IMR-90 (cell line): ENCODE data around the gene MAPKAPK2. TPM values are rescaled to one million over a fixed set of nuclear protein-coding genes. Genes with fewer than 3 reads are reported as not detected.

Experiments
- ATAC-seq: fragments of 200-7000 bp; cut with Tn5 transposase; 2 replicates; pipeline ENCODE4 v1.9.1; 2020; ENCODE audit warnings: low read depth, mild to moderate bottlenecking, moderate library complexity
- BruUV-seq: library from RNA; stranded (reverse); fragments of 400-500 nt; replicated peaks from 2 replicates; lab custom pipeline; 2021; lab: Mats Ljungman, UMichigan
- CTCF ChIA-PET: fragments of 300-600 bp; formaldehyde crosslinking; extraction: SDS; loops from one replicate; lab custom pipeline; 2021; ENCODE audit warnings: antibody characterized with exemption; lab: Yijun Ruan, JAX
- POLR2A ChIA-PET: fragments of 300-600 bp; sonication (Branson Sonifier 250); formaldehyde crosslinking; loops from one replicate; lab custom pipeline; 2022; ENCODE audit warnings: antibody characterized with exemption; ENCODE audit not compliant: unreplicated experiment; lab: Charles Lee
- DNase-seq: peaks from one replicate; pipeline ENCODE4 v3.0.0; 2013
- H2AFZ ChIP-seq: replicated peaks from 2 replicates; pipeline ENCODE3; 2013; ENCODE audit warnings: low read length, mild to moderate bottlenecking; ENCODE audit not compliant: poor library complexity
- H2AK5ac ChIP-seq: 2 replicates; pipeline ENCODE4 v1.6.1; 2013; ENCODE audit warnings: low read depth, low read length, inconsistent platforms
- H2AK9ac ChIP-seq: replicated peaks from 2 replicates; pipeline ENCODE3; 2013; ENCODE audit warnings: mild to moderate bottlenecking, low read depth, low read length, moderate library complexity; ENCODE audit not compliant: poor library complexity
- H2BK120ac ChIP-seq: 2 replicates; pipeline ENCODE4 v1.6.1; 2013; ENCODE audit warnings: low read depth, low read length, inconsistent platforms
- H2BK15ac ChIP-seq: 3 replicates; pipeline ENCODE4 v1.6.1; 2013; ENCODE audit warnings: low read depth, low read length, inconsistent platforms
- H2BK20ac ChIP-seq: 2 replicates; pipeline ENCODE4 v1.6.1; 2013; ENCODE audit warnings: low read depth, mild to moderate bottlenecking, inconsistent platforms, low read length, moderate library complexity
- H2BK5ac ChIP-seq: 2 replicates; pipeline ENCODE4 v1.6.1; 2013; ENCODE audit warnings: mild to moderate bottlenecking, low read depth, low read length, inconsistent platforms; ENCODE audit not compliant: poor library complexity, severe bottlenecking
- H3K14ac ChIP-seq: replicated peaks from 2 replicates; pipeline ENCODE4 v1.6.1; 2013; ENCODE audit warnings: low read depth, low read length, inconsistent platforms
- H3K18ac ChIP-seq: 2 replicates; pipeline ENCODE4 v1.6.1; 2013; ENCODE audit warnings: low read depth, low read length, control low read depth
- H3K23ac ChIP-seq: 2 replicates; pipeline ENCODE4 v1.6.1; 2013; ENCODE audit warnings: low read depth, low read length, inconsistent platforms
- H3K27ac ChIP-seq: 2 replicates; pipeline ENCODE4 v1.5.1; 2013; ENCODE audit warnings: mild to moderate bottlenecking, control low read depth, low read length; ENCODE audit not compliant: insufficient read depth
- H3K27me3 ChIP-seq: 2 replicates; pipeline ENCODE4 v1.6.1; 2013; ENCODE audit warnings: low read length; ENCODE audit not compliant: control insufficient read depth, insufficient read depth
- H3K36me3 ChIP-seq: 2 replicates; pipeline ENCODE4 v1.6.1; 2013; ENCODE audit warnings: low read length, mixed read lengths; ENCODE audit not compliant: control insufficient read depth, insufficient read depth
- H3K4ac ChIP-seq: 2 replicates; pipeline ENCODE4 v1.6.1; 2013; ENCODE audit warnings: low read depth, low read length, inconsistent platforms
- H3K4me1 ChIP-seq: 2 replicates; pipeline ENCODE4 v1.6.1; 2013; ENCODE audit warnings: low read length, mixed read lengths; ENCODE audit not compliant: control insufficient read depth, insufficient read depth
- H3K4me2 ChIP-seq: 2 replicates; pipeline ENCODE4 v1.6.1; 2013; ENCODE audit warnings: low read depth, mild to moderate bottlenecking, control low read depth, low read length, moderate library complexity
- H3K4me3 ChIP-seq: 2 replicates; pipeline ENCODE4 v1.5.1; 2013; ENCODE audit warnings: low read depth, mild to moderate bottlenecking, control low read depth, low read length, moderate library complexity; ENCODE audit not compliant: insufficient read depth
- H3K56ac ChIP-seq: 2 replicates; pipeline ENCODE4 v1.6.1; 2013; ENCODE audit warnings: low read length, inconsistent platforms; ENCODE audit not compliant: insufficient read depth; ENCODE audit errors: extremely low read depth
- H3K79me1 ChIP-seq, 2 experiments: 2 replicates each; pipeline ENCODE4 v1.6.1; 2013; ENCODE audit warnings: low read length in 2 of 2, inconsistent platforms in 1 of 2, low read depth in 1 of 2
- H3K9ac ChIP-seq: 2 replicates; pipeline ENCODE4 v1.6.1; 2013; ENCODE audit warnings: low read depth, low read length, control low read depth
- H3K9me1 ChIP-seq: 2 replicates; pipeline ENCODE4 v1.6.1; 2013; ENCODE audit warnings: low read length, inconsistent platforms; ENCODE audit not compliant: insufficient read depth
- H3K9me3 ChIP-seq: 2 replicates; pipeline ENCODE4 v1.6.1; 2013; ENCODE audit warnings: low read length; ENCODE audit not compliant: control insufficient read depth, insufficient read depth
- H4K20me1 ChIP-seq: 2 replicates; pipeline ENCODE4 v1.6.1; 2013; ENCODE audit warnings: low read length, inconsistent platforms; ENCODE audit not compliant: insufficient read depth
- H4K5ac ChIP-seq: 2 replicates; pipeline ENCODE4 v1.6.1; 2013; ENCODE audit warnings: mild to moderate bottlenecking, low read depth, low read length, control low read depth
- H4K8ac ChIP-seq, 2 experiments: 2 replicates each; pipeline ENCODE4 v1.6.1; 2013; ENCODE audit warnings: low read depth in 2 of 2, low read length in 2 of 2, control low read depth in 1 of 2, inconsistent platforms in 1 of 2
- H4K91ac ChIP-seq: 2 replicates; pipeline ENCODE4 v1.6.1; 2013; ENCODE audit warnings: low read depth, low read length, inconsistent platforms; ENCODE audit not compliant: insufficient read depth
- BHLHE40 ChIP-seq: fragments of 150-350 bp; IDR thresholded peaks from 2 replicates; pipeline ENCODE4 v1.6.1; 2016; ENCODE audit warnings: mild to moderate bottlenecking, low read depth, low read length
- CEBPB ChIP-seq: IDR thresholded peaks from 2 replicates; pipeline ENCODE4 v1.6.1; 2012; ENCODE audit warnings: low read depth, low read length, improper control_type of control experiment
- CHD1 ChIP-seq: IDR thresholded peaks from 2 replicates; pipeline ENCODE4 v1.6.1; 2012; ENCODE audit warnings: low read depth, low read length, improper control_type of control experiment
- ELK1 ChIP-seq: fragments of 150-350 bp; IDR thresholded peaks from 2 replicates; pipeline ENCODE4 v1.6.1; 2016; ENCODE audit warnings: low read depth, mild to moderate bottlenecking, low read length, moderate library complexity, borderline replicate concordance
- FOS ChIP-seq: fragments of 150-350 bp; IDR thresholded peaks from 2 replicates; pipeline ENCODE4 v1.6.1; 2016; ENCODE audit warnings: low read depth, low read length
- MAFK ChIP-seq: IDR thresholded peaks from 2 replicates; pipeline ENCODE4 v1.6.1; 2012; ENCODE audit warnings: low read depth, low read length, improper control_type of control experiment
- MAZ ChIP-seq: IDR thresholded peaks from 2 replicates; pipeline ENCODE4 v1.6.1; 2012; ENCODE audit warnings: low read depth, mild to moderate bottlenecking, low read length, improper control_type of control experiment, moderate library complexity, borderline replicate concordance
- MXI1 ChIP-seq: IDR thresholded peaks from 2 replicates; pipeline ENCODE4 v1.6.1; 2012; ENCODE audit warnings: low read depth, mild to moderate bottlenecking, low read length, moderate library complexity, borderline replicate concordance
- NFE2L2 ChIP-seq: fragments of 150-350 bp; IDR thresholded peaks from 2 replicates; pipeline ENCODE4 v1.6.1; 2016; ENCODE audit warnings: low read depth, mild to moderate bottlenecking, low read length
- POLR2A ChIP-seq: IDR thresholded peaks from 2 replicates; pipeline ENCODE4 v1.6.1; 2012; ENCODE audit warnings: mild to moderate bottlenecking, low read depth, low read length
- RAD21 ChIP-seq: IDR thresholded peaks from 2 replicates; pipeline ENCODE4 v1.6.1; 2012; ENCODE audit warnings: low read length, improper control_type of control experiment
- RCOR1 ChIP-seq: IDR thresholded peaks from 2 replicates; pipeline ENCODE4 v1.6.1; 2012; ENCODE audit warnings: mild to moderate bottlenecking, low read length, improper control_type of control experiment; ENCODE audit not compliant: insufficient replicate concordance
- RFX5 ChIP-seq: IDR thresholded peaks from 2 replicates; pipeline ENCODE4 v1.8.0; 2012; ENCODE audit warnings: low read depth, mild to moderate bottlenecking, low read length, moderate library complexity
- SMC3 ChIP-seq: fragments of 150-350 bp; IDR thresholded peaks from 2 replicates; pipeline ENCODE4 v1.6.1; 2016; ENCODE audit warnings: low read depth, mild to moderate bottlenecking, antibody characterized with exemption, low read length, moderate library complexity
- WGBS, 2 experiments: methylation state at CpG; one replicate each; pipeline versions ENCODE4 v1.1.5 to v1.1.7; 2013; ENCODE audit warnings: missing lambda C conversion rate in 2 of 2; ENCODE audit not compliant: insufficient read length in 1 of 2; ENCODE audit errors: extremely low coverage in 2 of 2; 5-methylcytosine and 5-hydroxymethylcytosine counted together
- dilution Hi-C: fragments of 300-500 bp; cut with HindIII; formaldehyde crosslinking; loops from one replicate; pipeline ENCODE4 v1.14.3; 2018; ENCODE audit warnings: low sequenced_read_pairs; ENCODE audit not compliant: unreplicated experiment
- in situ Hi-C: fragments of 300-500 bp; cut with MboI; formaldehyde crosslinking; loops from 3 replicates; pipeline ENCODE4 v1.14.3; 2019; ENCODE audit warnings: low sequenced_read_pairs, inconsistent platforms, mixed read lengths
- intact Hi-C: fragments of 100-400 bp; cut with micrococcal nuclease; formaldehyde crosslinking; loops from 2 replicates; pipeline ENCODE4 v1.10.0; 2022
- polyA plus RNA-seq, 3 experiments: library from polyadenylated mRNA; depleted of rRNA; stranded (reverse); fragments of >200 nt; gene quantifications; 2 replicates each; pipeline ENCODE4 v1.2.3, GENCODE V29; 2012; ENCODE audit warnings: low replicate concordance in 1 of 3
- total RNA-seq: library from RNA; depleted of rRNA; stranded (reverse); fragments of >200 nt; gene quantifications from 2 replicates; pipeline ENCODE4 v1.2.3, GENCODE V29; 2012
- TF ChIP-seq, protein P1 (sequence below): conservative IDR thresholded peaks from 2 replicates; pipeline ENCODE4 v1.5.1; 2012; ENCODE audit warnings: mild to moderate bottlenecking, low read depth, low read length, improper control_type of control experiment
- TF ChIP-seq, protein P2 (sequence below): fragments of 150-350 bp; IDR thresholded peaks from 2 replicates; pipeline ENCODE4 v1.6.1; 2017; ENCODE audit warnings: mild to moderate bottlenecking, antibody characterized with exemption, low read length, low read depth

Gene MAPKAPK2
- total and polyA plus RNA-seq, 2 of the 4 experiments (the other 2 are of a cell fraction): 56.5 to 66.4 TPM

DNA sequence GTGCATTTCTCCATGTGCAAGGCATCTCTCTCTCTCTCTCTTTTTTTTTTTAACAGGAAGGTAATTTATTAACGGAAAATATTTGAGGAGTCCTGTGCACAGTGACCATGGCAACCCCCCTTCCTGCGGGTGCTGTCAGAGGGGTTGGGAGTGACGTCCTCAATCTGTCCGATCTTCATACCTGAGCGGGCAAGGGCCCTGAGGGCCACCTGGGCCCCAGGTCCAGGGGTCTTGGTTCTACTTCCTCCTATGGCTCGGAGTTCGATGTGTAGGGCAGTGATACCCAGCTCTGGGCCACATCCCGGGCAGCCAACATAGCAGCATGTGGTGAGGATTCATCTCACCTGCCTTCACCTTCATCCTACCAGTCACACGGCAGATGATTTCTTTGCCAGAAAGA, 11.0 kb downstream of the MAPKAPK2 start:
- WGBS, 2 experiments: no CpG with 5 or more reads among the region's 9 CpGs
- CTCF ChIA-PET: no interaction called here

More for the DNA sequence above, 11.0 kb downstream of the MAPKAPK2 start:
- peaks cover 30 to 100% of the 10 kb centered on the region in 2 experiments for H3K79me1 ChIP-seq
- H3K27ac ChIP-seq: no peak overlapping the region
- H3K9ac ChIP-seq: no peak overlapping the region
- H3K4ac ChIP-seq: no peak overlapping the region
- no peak overlapping the region for H3K4me3 ChIP-seq
- H3K4me1 ChIP-seq: peaks cover 53% of the 10 kb centered on the region
- H3K9me3 ChIP-seq: no peaks in the 10 kb centered on the region
- H2AK5ac ChIP-seq: no peak overlapping the region
- no peak overlapping the region for H2BK15ac ChIP-seq
- no peak for DNase-seq
- no peak overlapping the region for H2AK9ac ChIP-seq
- H4K20me1 ChIP-seq: peaks cover 100% of the 10 kb centered on the region
- no peak overlapping the region for H2BK5ac ChIP-seq
- H3K14ac ChIP-seq: no peak overlapping the region
- H3K23ac ChIP-seq: no peak overlapping the region
- H3K18ac ChIP-seq: no peak overlapping the region
- no peak for ATAC-seq
- H3K27me3 ChIP-seq: no peaks in the 10 kb centered on the region
- H4K91ac ChIP-seq: no peak overlapping the region
- no peak overlapping the region for H3K4me2 ChIP-seq
- in situ Hi-C loops (no loop called here), dilution Hi-C loops (no loop called here), intact Hi-C loops (no loop called here)
- POLR2A ChIA-PET: no interaction called here
- no peak overlapping the region for H2AFZ ChIP-seq
- no peak overlapping the region for H4K5ac ChIP-seq
- H3K9me1 ChIP-seq: peaks cover 82% of the 10 kb centered on the region
- no peak overlapping the region for H3K56ac ChIP-seq
- H4K8ac ChIP-seq: no peak overlapping the region
- peaks cover 8% of the 10 kb centered on the region for H3K36me3 ChIP-seq
- no peak overlapping the region for H2BK20ac ChIP-seq
- no peak for TF ChIP-seq POLR2A
- no peak for TF ChIP-seq MAZ
- TF ChIP-seq, protein P1, sequence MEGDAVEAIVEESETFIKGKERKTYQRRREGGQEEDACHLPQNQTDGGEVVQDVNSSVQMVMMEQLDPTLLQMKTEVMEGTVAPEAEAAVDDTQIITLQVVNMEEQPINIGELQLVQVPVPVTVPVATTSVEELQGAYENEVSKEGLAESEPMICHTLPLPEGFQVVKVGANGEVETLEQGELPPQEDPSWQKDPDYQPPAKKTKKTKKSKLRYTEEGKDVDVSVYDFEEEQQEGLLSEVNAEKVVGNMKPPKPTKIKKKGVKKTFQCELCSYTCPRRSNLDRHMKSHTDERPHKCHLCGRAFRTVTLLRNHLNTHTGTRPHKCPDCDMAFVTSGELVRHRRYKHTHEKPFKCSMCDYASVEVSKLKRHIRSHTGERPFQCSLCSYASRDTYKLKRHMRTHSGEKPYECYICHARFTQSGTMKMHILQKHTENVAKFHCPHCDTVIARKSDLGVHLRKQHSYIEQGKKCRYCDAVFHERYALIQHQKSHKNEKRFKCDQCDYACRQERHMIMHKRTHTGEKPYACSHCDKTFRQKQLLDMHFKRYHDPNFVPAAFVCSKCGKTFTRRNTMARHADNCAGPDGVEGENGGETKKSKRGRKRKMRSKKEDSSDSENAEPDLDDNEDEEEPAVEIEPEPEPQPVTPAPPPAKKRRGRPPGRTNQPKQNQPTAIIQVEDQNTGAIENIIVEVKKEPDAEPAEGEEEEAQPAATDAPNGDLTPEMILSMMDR: no peak
- TF ChIP-seq MXI1: no peak
- no peak for TF ChIP-seq BHLHE40
- TF ChIP-seq CEBPB: no peak
- no peak for TF ChIP-seq RCOR1
- no peak for TF ChIP-seq RAD21
- TF ChIP-seq CHD1: no peak
- no peak for TF ChIP-seq RFX5
- TF ChIP-seq ELK1: no peak
- TF ChIP-seq, protein P2, sequence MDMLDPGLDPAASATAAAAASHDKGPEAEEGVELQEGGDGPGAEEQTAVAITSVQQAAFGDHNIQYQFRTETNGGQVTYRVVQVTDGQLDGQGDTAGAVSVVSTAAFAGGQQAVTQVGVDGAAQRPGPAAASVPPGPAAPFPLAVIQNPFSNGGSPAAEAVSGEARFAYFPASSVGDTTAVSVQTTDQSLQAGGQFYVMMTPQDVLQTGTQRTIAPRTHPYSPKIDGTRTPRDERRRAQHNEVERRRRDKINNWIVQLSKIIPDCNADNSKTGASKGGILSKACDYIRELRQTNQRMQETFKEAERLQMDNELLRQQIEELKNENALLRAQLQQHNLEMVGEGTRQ: no peak
- no peak for TF ChIP-seq SMC3
- no peak for TF ChIP-seq FOS
- no peak for TF ChIP-seq NFE2L2
- no peak for TF ChIP-seq MAFK
- H2BK120ac ChIP-seq: no peak overlapping the region
- BruUV-seq: no TSS peak
